22Rv1 (cell line): ENCODE measurements around the gene CBFA2T2.
"Not testable (repeated sequence)": the region's sequence is repeated elsewhere in the genome, so short reads cannot be mapped to it uniquely, and the experiment has no call there.

Experiments
- H3K27ac ChIP-seq: fragments of 450-650 bp; 2 replicates; pipeline ENCODE4 v1.5.1; 2017
- CTCF ChIP-seq: fragments of 450-650 bp; IDR thresholded peaks from 2 replicates; pipeline ENCODE4 v1.5.1; 2017; ENCODE audit warnings: mild to moderate bottlenecking
- ZFX ChIP-seq: fragments of 450-650 bp; IDR thresholded peaks from 2 replicates; pipeline ENCODE4 v1.6.1; 2017; ENCODE audit warnings: antibody characterized with exemption, borderline replicate concordance

The CBFA2T2 gene

GRCh38 chr20:33445881-33446625 lies 43.8 kb upstream of the CBFA2T2 start:
- H3K27ac ChIP-seq: no peak overlapping the region

DNA sequence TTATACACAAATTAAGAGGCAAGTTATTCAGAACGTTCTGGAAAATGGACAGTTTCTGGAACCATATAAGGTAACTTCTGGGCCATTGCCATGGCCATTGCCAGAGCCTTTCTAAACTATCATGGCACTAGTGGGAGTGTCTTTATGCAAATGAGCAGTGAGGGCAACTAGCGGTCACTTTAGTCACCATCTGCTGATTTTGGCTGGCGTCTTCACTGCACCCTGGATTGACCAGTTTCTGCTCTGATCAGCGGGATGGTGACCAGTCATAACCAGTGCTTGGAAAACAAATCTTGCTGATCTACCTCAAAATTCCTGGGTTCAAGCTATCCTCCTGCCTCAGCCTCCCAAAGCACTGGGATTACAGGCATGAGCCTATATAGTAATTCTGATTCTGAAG lies 39.0 kb upstream of the CBFA2T2 start:
- TF ChIP-seq ZFX (no peak), CTCF (no peak)
- no peak overlapping the region for H3K27ac ChIP-seq

More at GRCh38 chr20:33445881-33446625, 43.8 kb upstream of the CBFA2T2 start:
- TF ChIP-seq CTCF: no peak
- TF ChIP-seq ZFX: no peak

DNA sequence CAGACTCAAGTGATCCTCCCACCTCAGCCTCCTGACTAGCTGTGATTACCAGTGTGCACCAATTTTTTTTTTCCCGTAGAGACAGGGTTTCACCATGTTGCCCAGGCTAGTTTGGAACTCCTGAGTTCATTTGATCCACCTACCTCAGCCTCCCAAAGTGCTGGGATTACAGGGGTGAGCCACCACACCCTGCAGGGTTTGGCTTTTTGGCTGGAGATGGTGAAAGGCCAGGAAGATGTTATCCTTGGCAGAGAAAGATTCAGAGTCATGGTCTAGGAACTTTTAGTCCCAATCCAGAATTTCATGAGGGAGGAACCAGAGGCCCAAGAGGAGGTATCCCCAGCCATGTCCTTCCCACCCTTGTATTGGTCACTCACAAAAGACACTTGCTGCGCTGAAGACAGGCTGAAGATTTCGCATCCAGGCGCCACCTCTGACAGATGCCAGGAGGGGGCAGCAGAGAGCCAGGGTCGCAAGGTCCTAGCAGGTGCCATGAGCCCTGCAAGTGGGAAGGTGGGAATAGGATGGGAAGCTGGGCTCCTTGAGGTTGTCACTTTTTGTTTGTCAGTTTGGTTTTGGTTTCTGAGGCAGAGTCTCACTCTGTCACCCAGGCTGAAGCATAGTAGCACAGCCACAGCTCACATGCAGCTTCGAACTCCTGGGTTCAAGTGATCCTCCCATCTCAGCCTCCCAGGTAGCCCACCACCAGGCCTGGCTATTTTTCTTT lies 32.8 kb upstream of the CBFA2T2 start:
- H3K27ac ChIP-seq: not testable (repeated sequence)
- peak; percentile 91 for TF ChIP-seq CTCF

- no peak overlapping the region for H3K27ac ChIP-seq
- TF ChIP-seq ZFX (no peak), CTCF (no peak)
Observed at GRCh38 chr20:33459599-33459998, 30.3 kb upstream of the CBFA2T2 start.

GRCh38 chr20:33460711-33461110 lies 29.2 kb upstream of the CBFA2T2 start:
- no peak overlapping the region for H3K27ac ChIP-seq
- no peak for TF ChIP-seq CTCF
- no peak for TF ChIP-seq ZFX

DNA sequence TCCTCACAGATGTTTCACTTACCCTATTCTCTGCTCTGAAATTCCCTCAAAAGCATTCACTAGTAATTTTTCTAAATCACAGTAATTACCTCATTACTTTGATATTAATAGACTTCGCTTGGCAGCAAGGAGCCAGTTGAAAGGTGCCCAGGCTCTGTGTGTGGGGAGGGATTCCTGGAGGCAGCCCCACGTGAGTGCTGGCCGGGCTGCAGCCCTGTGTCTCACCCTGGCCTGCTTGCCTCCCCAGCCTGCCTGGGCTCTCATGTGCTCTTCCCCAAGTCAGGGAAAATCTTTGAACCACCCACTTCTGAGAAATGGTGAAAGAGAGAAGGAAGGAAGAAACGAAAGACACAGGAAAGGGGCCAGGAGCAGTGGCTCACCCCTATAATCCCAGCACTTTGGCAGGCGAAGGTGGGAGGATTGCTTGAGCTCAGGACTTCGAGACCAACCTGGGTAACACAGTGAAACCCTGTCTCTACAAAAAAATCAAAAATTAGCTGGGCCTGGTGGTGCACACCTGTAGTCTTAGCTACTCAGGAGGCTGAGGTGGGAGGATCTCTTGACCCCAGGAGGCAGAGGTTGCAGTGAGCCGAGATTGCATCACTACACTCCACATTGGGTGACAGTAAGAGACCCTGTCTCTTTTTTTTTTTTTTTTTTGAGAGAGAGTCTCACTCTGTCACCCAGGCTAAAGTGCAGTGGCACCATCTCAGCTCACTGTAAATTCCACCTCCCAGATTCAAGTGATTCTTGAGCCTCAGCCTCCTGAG lies 26.4 kb upstream of the CBFA2T2 start:
- no peak overlapping the region for H3K27ac ChIP-seq
- no peak for TF ChIP-seq CTCF
- no peak for TF ChIP-seq ZFX

DNA sequence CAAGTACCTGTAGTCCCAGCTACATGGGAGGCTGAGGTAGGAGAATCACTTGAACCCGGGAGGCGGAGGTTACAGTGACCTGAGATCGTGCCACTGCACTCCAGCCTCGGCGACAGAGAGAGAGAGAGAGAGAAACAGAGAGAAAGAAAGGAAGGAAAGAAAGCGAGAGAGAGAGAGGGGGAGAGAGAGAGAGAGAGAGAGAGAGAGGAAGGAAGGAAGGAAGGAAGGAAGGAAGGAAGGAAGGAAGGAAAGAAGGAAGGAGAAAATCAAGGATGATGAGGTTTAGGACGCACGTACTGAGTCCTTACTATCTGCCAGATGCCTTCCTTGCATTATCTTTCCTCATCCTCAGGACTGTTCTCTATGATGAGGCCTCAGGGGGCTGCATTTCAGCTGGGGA lies 25.1 kb upstream of the CBFA2T2 start:
- H3K27ac ChIP-seq: not testable (repeated sequence)
